ENCODE data around the gene COL5A2. TPM values are rescaled to one million over a fixed set of nuclear protein-coding genes. Genes with fewer than 3 reads are reported as not detected.

The COL5A2 gene
- total and polyA plus RNA-seq, 4 donors, result 3.2 to 83.5 (median 9.1) TPM

DNA sequence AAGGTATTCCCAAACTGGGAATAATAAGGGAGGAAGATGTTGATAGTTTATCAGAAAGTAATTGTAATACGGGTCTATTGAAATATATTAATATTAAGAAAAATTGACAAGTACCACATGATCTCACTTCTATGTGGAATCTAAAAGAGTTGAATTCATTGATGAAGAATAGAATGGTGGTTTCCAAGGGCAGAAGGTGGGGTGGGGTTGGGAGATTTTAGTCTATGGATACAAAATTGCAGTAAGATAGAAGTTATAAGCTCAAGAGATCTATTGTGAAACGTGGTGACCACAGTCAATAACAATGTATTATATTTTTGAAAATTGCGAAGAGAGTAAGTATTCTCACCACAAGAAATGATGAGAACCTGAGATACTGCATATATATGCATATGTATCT lies 166.5 kb downstream of the COL5A2 start:
- WGBS, result 86% methylated on average over 3 of the region's 3 CpGs
- Histone ChIP-seq H3K27me3 (ENCODE audit: control insufficient read depth in 4 of 4, insufficient read depth in 4 of 4, low read length in 3 of 4) (no peaks in the 10 kb centered on the region), H3K4me1 (ENCODE audit: control insufficient read depth in 4 of 4, insufficient read depth in 4 of 4, low read length in 3 of 4) (no peaks in the 10 kb centered on the region), H3K4me3 (ENCODE audit: low read depth in 1 of 3, low read length in 3 of 3) (no peak overlapping the region), H3K9ac (ENCODE audit: low read depth in 1 of 2, low read length in 2 of 2) (no peak overlapping the region), H3K27ac (ENCODE audit: low read depth in 1 of 2, low read length in 2 of 2) (no peak overlapping the region), H3K9me3 (ENCODE audit: control insufficient read depth in 4 of 4, low read length in 3 of 4) (no peaks in the 10 kb centered on the region), H3K36me3 (ENCODE audit: control insufficient read depth in 4 of 4, insufficient read depth in 3 of 4, low read depth in 1 of 4, low read length in 3 of 4) (no peaks in the 10 kb centered on the region)
- TF ChIP-seq FOXA2 (IDR thresholded peaks at IDR 0.05), result no peak
- TF ChIP-seq EGR1 (IDR thresholded peaks at IDR 0.05; ENCODE audit: low read depth in 2 of 2), result no peak
- no peak for DNase-seq (ENCODE audit: low spot score)

DNA sequence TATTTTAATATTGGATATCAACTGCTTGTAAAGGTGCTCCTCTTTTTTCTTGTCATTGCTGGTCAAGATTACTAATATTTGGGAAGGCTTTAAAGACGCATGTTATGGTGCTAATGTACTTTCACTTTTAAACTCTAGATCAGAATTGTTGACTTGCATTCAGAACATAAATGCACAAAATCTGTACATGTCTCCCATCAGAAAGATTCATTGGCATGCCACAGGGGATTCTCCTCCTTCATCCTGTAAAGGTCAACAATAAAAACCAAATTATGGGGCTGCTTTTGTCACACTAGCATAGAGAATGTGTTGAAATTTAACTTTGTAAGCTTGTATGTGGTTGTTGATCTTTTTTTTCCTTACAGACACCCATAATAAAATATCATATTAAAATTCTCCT lies 167.2 kb downstream of the COL5A2 start:
- no peak for DNase-seq (ENCODE audit: low spot score)
- H3K9ac ChIP-seq (ENCODE audit: low read depth in 1 of 2, low read length in 2 of 2), result no peak overlapping the region
- H3K9me3 ChIP-seq (ENCODE audit: control insufficient read depth in 4 of 4, low read length in 3 of 4), result no peaks in the 10 kb centered on the region
- no peak overlapping the region for H3K4me3 ChIP-seq (ENCODE audit: low read depth in 1 of 3, low read length in 3 of 3)
- H3K36me3 ChIP-seq (ENCODE audit: control insufficient read depth in 4 of 4, insufficient read depth in 3 of 4, low read depth in 1 of 4, low read length in 3 of 4), result no peaks in the 10 kb centered on the region
- WGBS, result 79% methylated on average over 1 of the region's 1 CpG
- H3K27ac ChIP-seq (ENCODE audit: low read depth in 1 of 2, low read length in 2 of 2), result no peak overlapping the region
- no peak for TF ChIP-seq GABPA (IDR thresholded peaks at IDR 0.05 in 1 of 2, conservative IDR thresholded peaks at IDR 0.05 in 1 of 2)
- TF ChIP-seq RAD21 (IDR thresholded peaks at IDR 0.05), result no peak
- TF ChIP-seq ATF3 (IDR thresholded peaks at IDR 0.05), result no peak
- no peak for TF ChIP-seq ZBTB33 (IDR thresholded peaks at IDR 0.05)
- no peak for TF ChIP-seq FOXA1 (IDR thresholded peaks at IDR 0.05)
- TF ChIP-seq YY1 (IDR thresholded peaks at IDR 0.05), result no peak
- TF ChIP-seq TAF1 (conservative IDR thresholded peaks at IDR 0.05), result no peak
- TF ChIP-seq NR2F2 (IDR thresholded peaks at IDR 0.05), result no peak
- TF ChIP-seq EGR1 (IDR thresholded peaks at IDR 0.05; ENCODE audit: low read depth in 2 of 2), result no peak
- TF ChIP-seq, protein P1, sequence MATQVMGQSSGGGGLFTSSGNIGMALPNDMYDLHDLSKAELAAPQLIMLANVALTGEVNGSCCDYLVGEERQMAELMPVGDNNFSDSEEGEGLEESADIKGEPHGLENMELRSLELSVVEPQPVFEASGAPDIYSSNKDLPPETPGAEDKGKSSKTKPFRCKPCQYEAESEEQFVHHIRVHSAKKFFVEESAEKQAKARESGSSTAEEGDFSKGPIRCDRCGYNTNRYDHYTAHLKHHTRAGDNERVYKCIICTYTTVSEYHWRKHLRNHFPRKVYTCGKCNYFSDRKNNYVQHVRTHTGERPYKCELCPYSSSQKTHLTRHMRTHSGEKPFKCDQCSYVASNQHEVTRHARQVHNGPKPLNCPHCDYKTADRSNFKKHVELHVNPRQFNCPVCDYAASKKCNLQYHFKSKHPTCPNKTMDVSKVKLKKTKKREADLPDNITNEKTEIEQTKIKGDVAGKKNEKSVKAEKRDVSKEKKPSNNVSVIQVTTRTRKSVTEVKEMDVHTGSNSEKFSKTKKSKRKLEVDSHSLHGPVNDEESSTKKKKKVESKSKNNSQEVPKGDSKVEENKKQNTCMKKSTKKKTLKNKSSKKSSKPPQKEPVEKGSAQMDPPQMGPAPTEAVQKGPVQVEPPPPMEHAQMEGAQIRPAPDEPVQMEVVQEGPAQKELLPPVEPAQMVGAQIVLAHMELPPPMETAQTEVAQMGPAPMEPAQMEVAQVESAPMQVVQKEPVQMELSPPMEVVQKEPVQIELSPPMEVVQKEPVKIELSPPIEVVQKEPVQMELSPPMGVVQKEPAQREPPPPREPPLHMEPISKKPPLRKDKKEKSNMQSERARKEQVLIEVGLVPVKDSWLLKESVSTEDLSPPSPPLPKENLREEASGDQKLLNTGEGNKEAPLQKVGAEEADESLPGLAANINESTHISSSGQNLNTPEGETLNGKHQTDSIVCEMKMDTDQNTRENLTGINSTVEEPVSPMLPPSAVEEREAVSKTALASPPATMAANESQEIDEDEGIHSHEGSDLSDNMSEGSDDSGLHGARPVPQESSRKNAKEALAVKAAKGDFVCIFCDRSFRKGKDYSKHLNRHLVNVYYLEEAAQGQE (IDR thresholded peaks at IDR 0.05), result no peak
- TF ChIP-seq HNF4A (conservative IDR thresholded peaks at IDR 0.05), result no peak
- no peaks in the 10 kb centered on the region for H3K4me1 ChIP-seq (ENCODE audit: control insufficient read depth in 4 of 4, insufficient read depth in 4 of 4, low read length in 3 of 4)
- H3K27me3 ChIP-seq (ENCODE audit: control insufficient read depth in 4 of 4, insufficient read depth in 4 of 4, low read length in 3 of 4), result no peaks in the 10 kb centered on the region

- Histone ChIP-seq H3K36me3 (ENCODE audit: control insufficient read depth in 4 of 4, insufficient read depth in 3 of 4, low read depth in 1 of 4, low read length in 3 of 4) (no peaks in the 10 kb centered on the region), H3K27me3 (ENCODE audit: control insufficient read depth in 4 of 4, insufficient read depth in 4 of 4, low read length in 3 of 4) (no peaks in the 10 kb centered on the region), H3K9ac (ENCODE audit: low read depth in 1 of 2, low read length in 2 of 2) (no peak overlapping the region), H3K9me3 (ENCODE audit: control insufficient read depth in 4 of 4, low read length in 3 of 4) (no peaks in the 10 kb centered on the region), H3K27ac (ENCODE audit: low read depth in 1 of 2, low read length in 2 of 2) (no peak overlapping the region), H3K4me3 (ENCODE audit: low read depth in 1 of 3, low read length in 3 of 3) (no peak overlapping the region), H3K4me1 (ENCODE audit: control insufficient read depth in 4 of 4, insufficient read depth in 4 of 4, low read length in 3 of 4) (no peaks in the 10 kb centered on the region)
- no peak for DNase-seq (ENCODE audit: low spot score)
- TF ChIP-seq FOXA2 (IDR thresholded peaks at IDR 0.05), result no peak
- no peak for TF ChIP-seq YY1 (IDR thresholded peaks at IDR 0.05)
- TF ChIP-seq ZBTB33 (IDR thresholded peaks at IDR 0.05), result no peak
- no peak for TF ChIP-seq NR2F2 (IDR thresholded peaks at IDR 0.05)
- TF ChIP-seq HNF4A (conservative IDR thresholded peaks at IDR 0.05), result no peak
- no peak for TF ChIP-seq GABPA (IDR thresholded peaks at IDR 0.05 in 1 of 2, conservative IDR thresholded peaks at IDR 0.05 in 1 of 2)
- TF ChIP-seq, protein P1 (IDR thresholded peaks at IDR 0.05), result no peak
- TF ChIP-seq TAF1 (conservative IDR thresholded peaks at IDR 0.05), result no peak
- TF ChIP-seq HNF4G (IDR thresholded peaks at IDR 0.05), result no peak
- no peak for TF ChIP-seq MAX (IDR thresholded peaks at IDR 0.05)
- no peak for TF ChIP-seq RXRA (IDR thresholded peaks at IDR 0.05)
- no peak for TF ChIP-seq RAD21 (IDR thresholded peaks at IDR 0.05)
- WGBS, result 77% methylated on average over 6 of the region's 6 CpGs
Measured at GRCh38 chr2:189010536-189010935, 169.0 kb downstream of the COL5A2 start.
